IMR-90 (cell line): ENCODE results near the gene SBNO1. TPM values are rescaled to one million over a fixed set of nuclear protein-coding genes. Genes with fewer than 3 reads are reported as not detected.
A peak's percentile ranks its signal among the peaks of the same experiment; 100 is the strongest.

Experiments
- ATAC-seq: fragments of 200-7000 bp; cut with Tn5 transposase; 2 replicates; pipeline ENCODE4 v1.9.1; 2020; ENCODE audit warnings: low read depth, mild to moderate bottlenecking, moderate library complexity
- BruUV-seq: library from RNA; stranded (reverse); fragments of 400-500 nt; replicated peaks from 2 replicates; lab custom pipeline; 2021; lab: Mats Ljungman, UMichigan
- CTCF ChIA-PET: fragments of 300-600 bp; formaldehyde crosslinking; extraction: SDS; loops from one replicate; lab custom pipeline; 2021; ENCODE audit warnings: antibody characterized with exemption; lab: Yijun Ruan, JAX
- POLR2A ChIA-PET: fragments of 300-600 bp; sonication (Branson Sonifier 250); formaldehyde crosslinking; loops from one replicate; lab custom pipeline; 2022; ENCODE audit warnings: antibody characterized with exemption; ENCODE audit not compliant: unreplicated experiment; lab: Charles Lee
- DNase-seq: peaks from one replicate; pipeline ENCODE4 v3.0.0; 2013
- H2AFZ ChIP-seq: replicated peaks from 2 replicates; pipeline ENCODE3; 2013; ENCODE audit warnings: low read length, mild to moderate bottlenecking; ENCODE audit not compliant: poor library complexity
- H2AK5ac ChIP-seq: 2 replicates; pipeline ENCODE4 v1.6.1; 2013; ENCODE audit warnings: low read depth, low read length, inconsistent platforms
- H2AK9ac ChIP-seq: replicated peaks from 2 replicates; pipeline ENCODE3; 2013; ENCODE audit warnings: mild to moderate bottlenecking, low read depth, low read length, moderate library complexity; ENCODE audit not compliant: poor library complexity
- H2BK120ac ChIP-seq: 2 replicates; pipeline ENCODE4 v1.6.1; 2013; ENCODE audit warnings: low read depth, low read length, inconsistent platforms
- H2BK15ac ChIP-seq: 3 replicates; pipeline ENCODE4 v1.6.1; 2013; ENCODE audit warnings: low read depth, low read length, inconsistent platforms
- H2BK20ac ChIP-seq: 2 replicates; pipeline ENCODE4 v1.6.1; 2013; ENCODE audit warnings: low read depth, mild to moderate bottlenecking, inconsistent platforms, low read length, moderate library complexity
- H2BK5ac ChIP-seq: 2 replicates; pipeline ENCODE4 v1.6.1; 2013; ENCODE audit warnings: mild to moderate bottlenecking, low read depth, low read length, inconsistent platforms; ENCODE audit not compliant: poor library complexity, severe bottlenecking
- H3K14ac ChIP-seq: replicated peaks from 2 replicates; pipeline ENCODE4 v1.6.1; 2013; ENCODE audit warnings: low read depth, low read length, inconsistent platforms
- H3K18ac ChIP-seq: 2 replicates; pipeline ENCODE4 v1.6.1; 2013; ENCODE audit warnings: low read depth, low read length, control low read depth
- H3K23ac ChIP-seq: 2 replicates; pipeline ENCODE4 v1.6.1; 2013; ENCODE audit warnings: low read depth, low read length, inconsistent platforms
- H3K27ac ChIP-seq: 2 replicates; pipeline ENCODE4 v1.5.1; 2013; ENCODE audit warnings: mild to moderate bottlenecking, control low read depth, low read length; ENCODE audit not compliant: insufficient read depth
- H3K27me3 ChIP-seq: 2 replicates; pipeline ENCODE4 v1.6.1; 2013; ENCODE audit warnings: low read length; ENCODE audit not compliant: control insufficient read depth, insufficient read depth
- H3K36me3 ChIP-seq: 2 replicates; pipeline ENCODE4 v1.6.1; 2013; ENCODE audit warnings: low read length, mixed read lengths; ENCODE audit not compliant: control insufficient read depth, insufficient read depth
- H3K4ac ChIP-seq: 2 replicates; pipeline ENCODE4 v1.6.1; 2013; ENCODE audit warnings: low read depth, low read length, inconsistent platforms
- H3K4me1 ChIP-seq: 2 replicates; pipeline ENCODE4 v1.6.1; 2013; ENCODE audit warnings: low read length, mixed read lengths; ENCODE audit not compliant: control insufficient read depth, insufficient read depth
- H3K4me2 ChIP-seq: 2 replicates; pipeline ENCODE4 v1.6.1; 2013; ENCODE audit warnings: low read depth, mild to moderate bottlenecking, control low read depth, low read length, moderate library complexity
- H3K4me3 ChIP-seq: 2 replicates; pipeline ENCODE4 v1.5.1; 2013; ENCODE audit warnings: low read depth, mild to moderate bottlenecking, control low read depth, low read length, moderate library complexity; ENCODE audit not compliant: insufficient read depth
- H3K56ac ChIP-seq: 2 replicates; pipeline ENCODE4 v1.6.1; 2013; ENCODE audit warnings: low read length, inconsistent platforms; ENCODE audit not compliant: insufficient read depth; ENCODE audit errors: extremely low read depth
- H3K79me1 ChIP-seq, 2 experiments: 2 replicates each; pipeline ENCODE4 v1.6.1; 2013; ENCODE audit warnings: low read length in 2 of 2, inconsistent platforms in 1 of 2, low read depth in 1 of 2
- H3K9ac ChIP-seq: 2 replicates; pipeline ENCODE4 v1.6.1; 2013; ENCODE audit warnings: low read depth, low read length, control low read depth
- H3K9me1 ChIP-seq: 2 replicates; pipeline ENCODE4 v1.6.1; 2013; ENCODE audit warnings: low read length, inconsistent platforms; ENCODE audit not compliant: insufficient read depth
- H3K9me3 ChIP-seq: 2 replicates; pipeline ENCODE4 v1.6.1; 2013; ENCODE audit warnings: low read length; ENCODE audit not compliant: control insufficient read depth, insufficient read depth
- H4K20me1 ChIP-seq: 2 replicates; pipeline ENCODE4 v1.6.1; 2013; ENCODE audit warnings: low read length, inconsistent platforms; ENCODE audit not compliant: insufficient read depth
- H4K5ac ChIP-seq: 2 replicates; pipeline ENCODE4 v1.6.1; 2013; ENCODE audit warnings: mild to moderate bottlenecking, low read depth, low read length, control low read depth
- H4K8ac ChIP-seq, 2 experiments: 2 replicates each; pipeline ENCODE4 v1.6.1; 2013; ENCODE audit warnings: low read depth in 2 of 2, low read length in 2 of 2, control low read depth in 1 of 2, inconsistent platforms in 1 of 2
- H4K91ac ChIP-seq: 2 replicates; pipeline ENCODE4 v1.6.1; 2013; ENCODE audit warnings: low read depth, low read length, inconsistent platforms; ENCODE audit not compliant: insufficient read depth
- CHD1 ChIP-seq: IDR thresholded peaks from 2 replicates; pipeline ENCODE4 v1.6.1; 2012; ENCODE audit warnings: low read depth, low read length, improper control_type of control experiment
- CTCF ChIP-seq: conservative IDR thresholded peaks from 2 replicates; pipeline ENCODE4 v1.5.1; 2012; ENCODE audit warnings: mild to moderate bottlenecking, low read depth, low read length, improper control_type of control experiment
- ELK1 ChIP-seq: fragments of 150-350 bp; IDR thresholded peaks from 2 replicates; pipeline ENCODE4 v1.6.1; 2016; ENCODE audit warnings: low read depth, mild to moderate bottlenecking, low read length, moderate library complexity, borderline replicate concordance
- MXI1 ChIP-seq: IDR thresholded peaks from 2 replicates; pipeline ENCODE4 v1.6.1; 2012; ENCODE audit warnings: low read depth, mild to moderate bottlenecking, low read length, moderate library complexity, borderline replicate concordance
- RCOR1 ChIP-seq: IDR thresholded peaks from 2 replicates; pipeline ENCODE4 v1.6.1; 2012; ENCODE audit warnings: mild to moderate bottlenecking, low read length, improper control_type of control experiment; ENCODE audit not compliant: insufficient replicate concordance
- WGBS, 2 experiments: methylation state at CpG; one replicate each; pipeline versions ENCODE4 v1.1.5 to v1.1.7; 2013; ENCODE audit warnings: missing lambda C conversion rate in 2 of 2; ENCODE audit not compliant: insufficient read length in 1 of 2; ENCODE audit errors: extremely low coverage in 2 of 2; 5-methylcytosine and 5-hydroxymethylcytosine counted together
- dilution Hi-C: fragments of 300-500 bp; cut with HindIII; formaldehyde crosslinking; loops from one replicate; pipeline ENCODE4 v1.14.3; 2018; ENCODE audit warnings: low sequenced_read_pairs; ENCODE audit not compliant: unreplicated experiment
- in situ Hi-C: fragments of 300-500 bp; cut with MboI; formaldehyde crosslinking; loops from 3 replicates; pipeline ENCODE4 v1.14.3; 2019; ENCODE audit warnings: low sequenced_read_pairs, inconsistent platforms, mixed read lengths
- intact Hi-C: fragments of 100-400 bp; cut with micrococcal nuclease; formaldehyde crosslinking; loops from 2 replicates; pipeline ENCODE4 v1.10.0; 2022
- polyA plus RNA-seq, 3 experiments: library from polyadenylated mRNA; depleted of rRNA; stranded (reverse); fragments of >200 nt; gene quantifications; 2 replicates each; pipeline ENCODE4 v1.2.3, GENCODE V29; 2012; ENCODE audit warnings: low replicate concordance in 1 of 3
- total RNA-seq: library from RNA; depleted of rRNA; stranded (reverse); fragments of >200 nt; gene quantifications from 2 replicates; pipeline ENCODE4 v1.2.3, GENCODE V29; 2012

Gene SBNO1
- total and polyA plus RNA-seq, 2 of the 4 experiments (the other 2 are of a cell fraction), result 5.3 to 24.9 TPM

GRCh38 chr12:123399255-123399617 lies 34.6 kb upstream of the SBNO1 start:
- intact Hi-C loops, result no loop called here
- H3K4ac ChIP-seq, result no peak overlapping the region
- no peak overlapping the region for H4K8ac ChIP-seq
- H3K36me3 ChIP-seq, result peaks cover 58% of the 10 kb centered on the region
- H3K79me1 ChIP-seq, result peaks cover 26 to 71% of the 10 kb centered on the region in 2 experiments
- no TSS peak for BruUV-seq
- no peak overlapping the region for H2BK120ac ChIP-seq
- H2AK5ac ChIP-seq, result no peak overlapping the region
- H4K20me1 ChIP-seq, result peaks cover 54% of the 10 kb centered on the region
- H3K23ac ChIP-seq, result no peak overlapping the region
- ATAC-seq, result no peak
- no peak overlapping the region for H2BK5ac ChIP-seq
- no peak overlapping the region for H2BK15ac ChIP-seq
- WGBS, 2 experiments, result no CpG with 5 or more reads among the region's 6 CpGs
- POLR2A ChIA-PET, result no interaction called here
- no peak overlapping the region for H3K18ac ChIP-seq
- H3K4me3 ChIP-seq, result no peak overlapping the region
- no peak overlapping the region for H2BK20ac ChIP-seq
- H3K9me1 ChIP-seq, result peaks cover 6% of the 10 kb centered on the region; the same call in 1 of the 2 replicates
- TF ChIP-seq CHD1 (no peak), MXI1 (no peak), CTCF (no peak), ELK1 (no peak), RCOR1 (no peak)
- no peak overlapping the region for H3K14ac ChIP-seq
- no peak overlapping the region for H3K9ac ChIP-seq
- no peak overlapping the region for H3K4me2 ChIP-seq
- H4K5ac ChIP-seq, result no peak overlapping the region
- CTCF ChIA-PET, result no interaction called here
- no peak overlapping the region for H2AFZ ChIP-seq
- H3K4me1 ChIP-seq, result peaks cover 4% of the 10 kb centered on the region; the same call in 1 of the 2 replicates
- peak overlapping the region; percentile 78 for H2AK9ac ChIP-seq
- H4K91ac ChIP-seq, result no peak overlapping the region
- in situ Hi-C loops, result no loop called here
- H3K56ac ChIP-seq, result no peak overlapping the region
- DNase-seq, result no peak
- no peaks in the 10 kb centered on the region for H3K9me3 ChIP-seq
- no peak overlapping the region for H3K27ac ChIP-seq
- dilution Hi-C loops, result no loop called here
- H3K27me3 ChIP-seq, result no peaks in the 10 kb centered on the region
